Keratinocyte (primary cell): ENCODE data around the gene UBE2J2. TPM values are rescaled to one million over a fixed set of nuclear protein-coding genes. Genes with fewer than 3 reads are reported as not detected.

Source experiments
- DNase-seq: peaks from one replicate; pipeline ENCODE4 v3.0.0-alpha.2; 2011; ENCODE audit warnings: low read depth, missing footprints, low spot score
- FAIRE-seq: peaks from 2 replicates; lab custom pipeline; 2011; peaks lifted over from hg19 to GRCh38; lab: Jason Lieb, UNC
- H2AFZ ChIP-seq: 2 replicates; pipeline ENCODE4 v1.6.0; 2012; ENCODE audit warnings: low read length, control low read depth, inconsistent platforms; ENCODE audit not compliant: control insufficient read depth
- H3K27ac ChIP-seq: 2 replicates; pipeline ENCODE4 v1.5.1; 2011; ENCODE audit warnings: low read length; ENCODE audit not compliant: control insufficient read depth, insufficient read depth
- H3K27me3 ChIP-seq: 3 replicates; pipeline ENCODE4 v1.6.0; 2011; ENCODE audit warnings: low read length; ENCODE audit not compliant: control insufficient read depth, insufficient read depth; ENCODE audit errors: extremely low read depth
- H3K36me3 ChIP-seq, 2 experiments: 2 replicates in 1 of 2; 3 replicates in 1 of 2; pipeline ENCODE4 v1.5.1; 2011; ENCODE audit warnings: low read length in 2 of 2, mild to moderate bottlenecking in 1 of 2; ENCODE audit not compliant: control insufficient read depth in 2 of 2, insufficient read depth in 2 of 2; ENCODE audit errors: extremely low read depth in 1 of 2
- H3K4me1 ChIP-seq: 3 replicates; pipeline ENCODE4 v1.5.1; 2011; ENCODE audit warnings: low read length; ENCODE audit not compliant: control insufficient read depth, insufficient read depth; ENCODE audit errors: extremely low read depth
- H3K4me2 ChIP-seq: 3 replicates; pipeline ENCODE4 v1.6.0; 2011; ENCODE audit warnings: low read depth, low read length; ENCODE audit not compliant: control insufficient read depth, insufficient read depth; ENCODE audit errors: extremely low read depth
- H3K4me3 ChIP-seq, 3 experiments: fragments of 200-600 bp in 1 of 3; sonication (generic) in 1 of 3; 2 replicates in 2 of 3; 3 replicates in 1 of 3; pipeline ENCODE4 v1.5.1; 2011 to 2016; ENCODE audit warnings: low read length in 3 of 3, mild to moderate bottlenecking in 3 of 3, control low read depth in 2 of 3, inconsistent platforms in 1 of 3, low read depth in 1 of 3, mixed read lengths in 1 of 3, mixed run types in 1 of 3, moderate library complexity in 1 of 3; ENCODE audit not compliant: control insufficient read depth in 2 of 3, insufficient read depth in 2 of 3; ENCODE audit errors: extremely low read depth in 1 of 3
- H3K79me2 ChIP-seq: 2 replicates; pipeline ENCODE4 v1.6.0; 2012; ENCODE audit warnings: low read length; ENCODE audit not compliant: control insufficient read depth, insufficient read depth
- H3K9ac ChIP-seq: 3 replicates; pipeline ENCODE4 v1.6.0; 2011; ENCODE audit warnings: low read length; ENCODE audit not compliant: control insufficient read depth, insufficient read depth; ENCODE audit errors: extremely low read depth
- H3K9me1 ChIP-seq: 3 replicates; pipeline ENCODE4 v1.6.0; 2011; ENCODE audit warnings: low read length; ENCODE audit not compliant: control insufficient read depth, insufficient read depth; ENCODE audit errors: extremely low read depth
- H3K9me3 ChIP-seq: 2 replicates; pipeline ENCODE4 v1.5.1; 2012; ENCODE audit warnings: low read depth, low read length; ENCODE audit not compliant: control insufficient read depth
- H4K20me1 ChIP-seq: 3 replicates; pipeline ENCODE4 v1.6.0; 2011; ENCODE audit warnings: low read length; ENCODE audit not compliant: control insufficient read depth, insufficient read depth; ENCODE audit errors: extremely low read depth
- EZH2 ChIP-seq: IDR thresholded peaks from one replicate; pipeline ENCODE4 v1.6.1; 2012; ENCODE audit warnings: inconsistent platforms, mild to moderate bottlenecking, low read length, moderate library complexity
- dilution Hi-C: fragments of 300-500 bp; cut with MboI; formaldehyde crosslinking; loops from one replicate; pipeline ENCODE4 v1.7.0; 2020; ENCODE audit warnings: low sequenced_read_pairs; ENCODE audit not compliant: extremely low pct_ligation_motif_present
- polyA plus RNA-seq, 5 experiments: library from polyadenylated mRNA; depleted of rRNA in 3 of 5; stranded (reverse) in 3 of 5; stranded (forward) in 1 of 5; unstranded in 1 of 5; fragments of >200 nt; gene quantifications; 1 replicate in 1 of 5; 2 replicates in 3 of 5; 3 replicates in 1 of 5; pipeline versions ENCODE4 v1.2.1 to v1.2.3, GENCODE V29; 2011 to 2012; ENCODE audit warnings: missing spikeins in 2 of 5, low read depth in 1 of 5, low replicate concordance in 1 of 5
- TF ChIP-seq, protein P1 (sequence below), 3 experiments: IDR thresholded peaks in 1 of 3; conservative IDR thresholded peaks in 1 of 3; optimal IDR thresholded peaks in 1 of 3; 2 replicates in 2 of 3; 3 replicates in 1 of 3; pipeline versions ENCODE3 to v1.5.1; 2011; ENCODE audit warnings: low read length in 3 of 3, mild to moderate bottlenecking in 3 of 3, moderate library complexity in 2 of 3, control low read depth in 1 of 3, inconsistent platforms in 1 of 3; ENCODE audit not compliant: insufficient read depth in 2 of 3; ENCODE audit errors: extremely low read depth in 1 of 3

UBE2J2 gene
- polyA plus RNA-seq, 1 donor (not counting 4 experiments of a cell fraction or from before 2014, with no cell fraction given): 27.0 TPM

GRCh38 chr1:1314678-1315335, 41.2 kb upstream of the UBE2J2 start:
- dilution Hi-C loops: no loop called here
- no peaks in the 10 kb centered on the region for H3K9me3 ChIP-seq
- FAIRE-seq (no peak), DNase-seq (no peak)
- no peak overlapping the region for H3K9ac ChIP-seq
- H3K79me2 ChIP-seq: peaks cover 29% of the 10 kb centered on the region
- H3K36me3 ChIP-seq: peaks cover 43 to 44% of the 10 kb centered on the region in 2 experiments
- H3K27ac ChIP-seq: no peak overlapping the region
- TF ChIP-seq, protein P1, sequence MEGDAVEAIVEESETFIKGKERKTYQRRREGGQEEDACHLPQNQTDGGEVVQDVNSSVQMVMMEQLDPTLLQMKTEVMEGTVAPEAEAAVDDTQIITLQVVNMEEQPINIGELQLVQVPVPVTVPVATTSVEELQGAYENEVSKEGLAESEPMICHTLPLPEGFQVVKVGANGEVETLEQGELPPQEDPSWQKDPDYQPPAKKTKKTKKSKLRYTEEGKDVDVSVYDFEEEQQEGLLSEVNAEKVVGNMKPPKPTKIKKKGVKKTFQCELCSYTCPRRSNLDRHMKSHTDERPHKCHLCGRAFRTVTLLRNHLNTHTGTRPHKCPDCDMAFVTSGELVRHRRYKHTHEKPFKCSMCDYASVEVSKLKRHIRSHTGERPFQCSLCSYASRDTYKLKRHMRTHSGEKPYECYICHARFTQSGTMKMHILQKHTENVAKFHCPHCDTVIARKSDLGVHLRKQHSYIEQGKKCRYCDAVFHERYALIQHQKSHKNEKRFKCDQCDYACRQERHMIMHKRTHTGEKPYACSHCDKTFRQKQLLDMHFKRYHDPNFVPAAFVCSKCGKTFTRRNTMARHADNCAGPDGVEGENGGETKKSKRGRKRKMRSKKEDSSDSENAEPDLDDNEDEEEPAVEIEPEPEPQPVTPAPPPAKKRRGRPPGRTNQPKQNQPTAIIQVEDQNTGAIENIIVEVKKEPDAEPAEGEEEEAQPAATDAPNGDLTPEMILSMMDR (optimal IDR thresholded peaks at IDR 0.05 in 1 of 3, IDR thresholded peaks at IDR 0.05 in 1 of 3, conservative IDR thresholded peaks at IDR 0.05 in 1 of 3; ENCODE audit: extremely low read depth in 1 of 3, insufficient read depth in 2 of 3, low read length in 3 of 3): no peak
- TF ChIP-seq EZH2: no peak
- no peak overlapping the region for H3K4me2 ChIP-seq
- H3K27me3 ChIP-seq: no peaks in the 10 kb centered on the region
- peaks cover 16% of the 10 kb centered on the region for H4K20me1 ChIP-seq
- peaks cover 23% of the 10 kb centered on the region for H3K4me1 ChIP-seq
- H3K4me3 ChIP-seq: no peak overlapping the region
- no peak overlapping the region for H2AFZ ChIP-seq
- H3K9me1 ChIP-seq: no peaks in the 10 kb centered on the region

- no peak overlapping the region for H3K27ac ChIP-seq
- TF ChIP-seq, protein P1 (optimal IDR thresholded peaks at IDR 0.05 in 1 of 3, IDR thresholded peaks at IDR 0.05 in 1 of 3, conservative IDR thresholded peaks at IDR 0.05 in 1 of 3; ENCODE audit: extremely low read depth in 1 of 3, insufficient read depth in 2 of 3, low read length in 3 of 3): no peak
- FAIRE-seq (no peak), DNase-seq (no peak)
- no peaks in the 10 kb centered on the region for H3K9me1 ChIP-seq
- no peaks in the 10 kb centered on the region for H3K27me3 ChIP-seq
- no peaks in the 10 kb centered on the region for H3K9me3 ChIP-seq
- no peak overlapping the region for H3K9ac ChIP-seq
- H3K36me3 ChIP-seq: peaks cover 38 to 41% of the 10 kb centered on the region in 2 experiments
- H3K4me2 ChIP-seq: no peak overlapping the region
- no peak overlapping the region for H3K4me3 ChIP-seq
- no peak overlapping the region for H2AFZ ChIP-seq
- peaks cover 15% of the 10 kb centered on the region for H4K20me1 ChIP-seq
- H3K4me1 ChIP-seq: peaks cover 29% of the 10 kb centered on the region
- dilution Hi-C loops: no loop called here
- peaks cover 29% of the 10 kb centered on the region for H3K79me2 ChIP-seq
Observed at GRCh38 chr1:1314237-1314586, 40.6 kb upstream of the UBE2J2 start.
